ENCODE data around the gene FAM98C.

- TF ChIP-seq, protein P1, sequence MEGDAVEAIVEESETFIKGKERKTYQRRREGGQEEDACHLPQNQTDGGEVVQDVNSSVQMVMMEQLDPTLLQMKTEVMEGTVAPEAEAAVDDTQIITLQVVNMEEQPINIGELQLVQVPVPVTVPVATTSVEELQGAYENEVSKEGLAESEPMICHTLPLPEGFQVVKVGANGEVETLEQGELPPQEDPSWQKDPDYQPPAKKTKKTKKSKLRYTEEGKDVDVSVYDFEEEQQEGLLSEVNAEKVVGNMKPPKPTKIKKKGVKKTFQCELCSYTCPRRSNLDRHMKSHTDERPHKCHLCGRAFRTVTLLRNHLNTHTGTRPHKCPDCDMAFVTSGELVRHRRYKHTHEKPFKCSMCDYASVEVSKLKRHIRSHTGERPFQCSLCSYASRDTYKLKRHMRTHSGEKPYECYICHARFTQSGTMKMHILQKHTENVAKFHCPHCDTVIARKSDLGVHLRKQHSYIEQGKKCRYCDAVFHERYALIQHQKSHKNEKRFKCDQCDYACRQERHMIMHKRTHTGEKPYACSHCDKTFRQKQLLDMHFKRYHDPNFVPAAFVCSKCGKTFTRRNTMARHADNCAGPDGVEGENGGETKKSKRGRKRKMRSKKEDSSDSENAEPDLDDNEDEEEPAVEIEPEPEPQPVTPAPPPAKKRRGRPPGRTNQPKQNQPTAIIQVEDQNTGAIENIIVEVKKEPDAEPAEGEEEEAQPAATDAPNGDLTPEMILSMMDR (IDR thresholded peaks at IDR 0.05): no peak
- TF ChIP-seq ZFX (IDR thresholded peaks at IDR 0.05; ENCODE audit: borderline replicate concordance): no peak
These were observed 28.0 kb downstream of the FAM98C start for GRCh38 chr19:38430931-38431330.

Measured in 22Rv1 (cell line).